Nephron (organoid): ENCODE results near the gene OTOS.

Source experiments
- H3K27ac Mint-ChIP-seq, 3 experiments: 2 replicates each; pipeline ENCODE4 v1.8.0; 2020; ENCODE audit warnings: mixed read lengths in 3 of 3, mild to moderate bottlenecking in 2 of 3, moderate library complexity in 1 of 3
- H3K27me3 Mint-ChIP-seq: 2 replicates; pipeline ENCODE4 v1.8.0; 2021; ENCODE audit warnings: low read depth, mild to moderate bottlenecking, moderate library complexity, mixed read lengths
- H3K36me3 Mint-ChIP-seq: 2 replicates; pipeline ENCODE4 v1.8.0; 2020; ENCODE audit warnings: low read depth, mixed read lengths
- H3K4me1 Mint-ChIP-seq: 2 replicates; pipeline ENCODE4 v1.8.0; 2020; ENCODE audit warnings: mixed read lengths
- H3K4me3 Mint-ChIP-seq, 3 experiments: 2 replicates each; pipeline ENCODE4 v1.8.0; 2020; ENCODE audit warnings: mild to moderate bottlenecking in 3 of 3, mixed read lengths in 3 of 3, moderate library complexity in 2 of 3
- H3K9me3 Mint-ChIP-seq: 2 replicates; pipeline ENCODE4 v1.8.0; 2020; ENCODE audit warnings: mixed read lengths
- CTCF ChIP-seq, 3 experiments: fragments of 200-600 bp; sonication (generic); IDR thresholded peaks; one replicate each; pipeline ENCODE4 v1.5.0; 2021; ENCODE audit warnings: antibody characterized with exemption in 3 of 3; ENCODE audit not compliant: unreplicated experiment in 3 of 3

The OTOS gene

DNA sequence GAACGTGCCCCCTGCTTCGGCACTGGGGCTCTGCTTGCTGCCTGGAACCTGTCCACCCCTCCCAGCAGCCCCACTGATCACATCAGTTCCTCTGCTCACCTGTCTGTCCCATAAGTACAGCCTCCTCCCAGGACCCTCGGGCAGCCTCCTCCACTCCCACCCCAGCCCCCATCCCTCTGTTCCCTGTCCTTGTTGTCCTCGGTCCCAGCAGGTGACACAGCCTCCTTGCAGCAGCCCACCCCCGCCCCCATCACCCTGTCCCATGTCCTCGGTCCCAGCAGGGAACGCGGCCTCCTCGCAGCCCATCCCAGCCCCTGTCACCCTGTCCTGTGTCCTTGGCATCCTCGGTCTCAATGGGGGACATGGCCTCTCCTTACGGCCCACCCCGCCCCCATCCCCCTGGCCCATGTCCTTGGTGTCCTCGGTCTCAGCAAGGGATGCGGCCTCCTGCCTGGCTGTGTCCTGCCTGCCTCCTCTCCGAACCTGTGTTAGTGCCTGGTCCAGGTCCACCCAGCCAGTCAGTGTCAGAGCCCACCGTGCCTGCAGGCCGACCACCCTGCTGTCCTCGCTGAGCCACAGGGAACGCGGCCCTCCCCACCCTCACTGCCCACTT is 4.3 kb upstream of the OTOS start:
- peaks cover 6% of the 10 kb centered on the region for H3K36me3 Mint-ChIP-seq
- H3K4me1 Mint-ChIP-seq: peaks cover 11% of the 10 kb centered on the region
- peaks cover 2% of the 10 kb centered on the region for H3K9me3 Mint-ChIP-seq
- H3K27me3 Mint-ChIP-seq: peaks cover 21% of the 10 kb centered on the region
- H3K27ac Mint-ChIP-seq: no peak overlapping the region
- TF ChIP-seq CTCF (IDR thresholded peaks at IDR 0.05; ENCODE audit: unreplicated experiment in 3 of 3): no peak
- no peak overlapping the region for H3K4me3 Mint-ChIP-seq

DNA sequence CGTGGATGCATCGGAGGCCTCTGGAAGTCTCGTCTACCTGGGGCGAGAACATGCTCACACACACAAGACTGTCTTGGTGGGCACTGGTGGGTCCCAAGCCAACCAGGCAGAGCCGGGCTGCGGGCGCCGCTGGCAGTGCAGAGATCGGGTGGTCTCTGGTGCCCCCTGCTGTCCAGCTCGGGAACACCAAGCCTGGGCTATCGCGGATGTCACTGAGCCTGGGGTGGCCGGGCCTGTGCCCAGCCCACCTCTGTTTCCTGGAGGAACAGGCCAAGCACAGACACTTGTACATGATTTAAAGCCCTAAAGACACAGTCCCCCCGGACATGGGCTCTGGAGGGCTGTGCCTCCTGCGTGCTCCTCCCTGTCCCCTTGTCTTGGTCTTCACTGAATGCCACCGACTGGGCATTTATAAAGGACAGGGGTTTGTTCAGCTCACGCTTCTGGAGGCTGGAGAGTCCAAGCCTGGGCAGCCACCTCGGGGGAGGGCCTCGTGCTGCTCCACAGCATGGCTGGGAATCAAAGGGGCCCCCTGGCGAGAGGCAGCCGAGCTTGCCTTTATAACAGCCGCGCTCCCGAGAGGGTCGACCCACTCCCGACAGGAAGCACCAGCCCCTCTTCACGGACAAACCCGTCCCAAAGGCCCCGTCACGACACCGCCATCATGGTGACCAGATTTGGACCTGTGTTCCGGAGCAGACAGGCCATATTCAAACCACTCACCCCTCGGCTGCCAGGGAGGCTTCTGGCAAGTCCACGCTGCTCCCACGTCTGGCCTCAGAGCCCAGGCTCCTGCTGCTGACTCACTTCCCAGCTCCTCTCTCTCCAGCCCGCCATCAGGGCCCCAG is 3.6 kb upstream of the OTOS start:
- Mint-ChIP-seq H3K9me3 (peaks cover 2% of the 10 kb centered on the region), H3K4me3 (no peak overlapping the region), H3K4me1 (peaks cover 14% of the 10 kb centered on the region), H3K27ac (no peak overlapping the region), H3K36me3 (peaks cover 6% of the 10 kb centered on the region), H3K27me3 (peaks cover 19% of the 10 kb centered on the region)
- TF ChIP-seq CTCF (IDR thresholded peaks at IDR 0.05; ENCODE audit: unreplicated experiment in 3 of 3): peak; percentile 94 to 97 (median 95)

DNA sequence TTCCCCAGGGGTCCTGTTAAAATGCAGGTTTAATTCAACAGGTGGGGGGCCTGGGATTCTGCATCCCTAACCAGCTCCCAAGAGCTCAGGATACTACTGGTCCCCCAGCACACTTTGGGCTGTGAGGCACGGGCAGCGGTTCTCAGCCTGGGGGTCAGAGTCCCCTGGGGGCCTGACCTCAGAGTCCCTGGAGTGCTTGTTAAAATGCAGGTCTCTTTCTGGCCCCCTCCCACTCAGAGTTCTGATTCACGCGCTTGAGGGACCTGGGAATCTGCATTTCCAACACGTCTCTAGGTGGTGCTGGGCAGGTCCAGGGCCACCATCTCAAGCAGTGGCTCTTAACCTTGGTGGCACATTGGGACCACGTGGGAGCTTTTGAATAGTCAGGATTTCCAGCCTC is 2.8 kb upstream of the OTOS start:
- H3K4me1 Mint-ChIP-seq: peaks cover 14% of the 10 kb centered on the region
- H3K27me3 Mint-ChIP-seq: peaks cover 15% of the 10 kb centered on the region
- H3K27ac Mint-ChIP-seq: no peak overlapping the region
- H3K36me3 Mint-ChIP-seq: peaks cover 6% of the 10 kb centered on the region
- no peak overlapping the region for H3K4me3 Mint-ChIP-seq
- TF ChIP-seq CTCF (IDR thresholded peaks at IDR 0.05; ENCODE audit: unreplicated experiment in 3 of 3): no peak
- peaks cover 2% of the 10 kb centered on the region for H3K9me3 Mint-ChIP-seq

DNA sequence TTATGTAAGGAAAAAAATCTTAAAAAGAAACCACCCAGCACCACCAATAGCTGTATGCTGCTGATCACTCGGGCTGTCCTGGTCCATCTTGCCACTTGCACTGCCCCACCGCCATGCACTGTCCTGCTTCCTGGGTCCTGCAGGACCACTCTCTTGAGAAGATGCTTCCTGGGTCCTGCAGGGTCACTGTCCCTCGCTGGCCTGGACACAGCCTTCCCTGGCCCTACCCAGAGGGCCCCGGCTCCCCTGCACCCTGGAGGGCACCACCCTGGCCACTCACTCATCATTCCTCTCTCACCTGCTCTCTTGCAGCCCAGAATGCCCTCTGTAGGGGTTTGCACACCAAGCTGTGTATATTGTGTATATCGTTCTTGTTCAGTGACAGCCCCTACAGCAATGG is 2.4 kb upstream of the OTOS start:
- no peak overlapping the region for H3K4me3 Mint-ChIP-seq
- peaks cover 10% of the 10 kb centered on the region for H3K27me3 Mint-ChIP-seq
- peaks cover 14% of the 10 kb centered on the region for H3K4me1 Mint-ChIP-seq
- peaks cover 2% of the 10 kb centered on the region for H3K9me3 Mint-ChIP-seq
- peaks cover 6% of the 10 kb centered on the region for H3K36me3 Mint-ChIP-seq
- H3K27ac Mint-ChIP-seq: no peak overlapping the region
- no peak for TF ChIP-seq CTCF (IDR thresholded peaks at IDR 0.05; ENCODE audit: unreplicated experiment in 3 of 3)

DNA sequence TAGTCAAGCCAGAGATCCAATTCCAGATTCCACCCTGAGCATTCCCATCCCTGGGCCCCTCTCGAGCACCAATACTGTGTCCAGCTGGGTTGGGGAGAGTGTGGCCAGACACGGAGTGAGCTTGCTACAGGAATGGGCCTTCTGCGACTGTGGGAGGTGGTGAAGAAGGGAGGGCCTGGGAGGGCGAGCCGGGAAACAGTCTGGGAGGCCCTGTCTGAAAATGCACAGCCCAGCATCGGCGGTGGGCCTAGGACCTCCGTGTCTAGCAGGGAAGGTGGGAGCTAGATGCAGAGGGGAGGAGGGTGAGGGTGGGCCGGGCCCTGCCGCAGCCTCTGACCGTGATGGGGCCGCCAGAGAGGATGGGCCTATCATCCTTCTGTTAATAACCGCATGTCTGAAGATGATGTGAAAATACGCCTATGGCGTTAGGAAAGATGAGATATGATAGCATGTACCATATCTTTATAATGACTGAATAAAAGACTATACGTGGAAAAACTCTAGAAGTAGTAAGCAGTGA is 1.9 kb upstream of the OTOS start:
- H3K36me3 Mint-ChIP-seq: peaks cover under 1% of the 10 kb centered on the region
- H3K27me3 Mint-ChIP-seq: peaks cover 10% of the 10 kb centered on the region
- no peak for TF ChIP-seq CTCF (IDR thresholded peaks at IDR 0.05; ENCODE audit: unreplicated experiment in 3 of 3)
- H3K9me3 Mint-ChIP-seq: peaks cover 2% of the 10 kb centered on the region
- peak overlapping the region in 1 of 3 experiments; percentile 48 for H3K4me3 Mint-ChIP-seq
- peak overlapping the region in 1 of 3 experiments; percentile 48 for H3K27ac Mint-ChIP-seq
- H3K4me1 Mint-ChIP-seq: peaks cover 14% of the 10 kb centered on the region
